IPS DF 4.7 (cell line): ENCODE results near the gene PMVK.

Experiments
- DNase-seq: peaks from one replicate; pipeline ENCODE4 v3.0.0-alpha.2; 2013; ENCODE audit warnings: low spot score; ENCODE audit errors: extremely low read depth

Gene PMVK

GRCh38 chr1:154967331-154967950 is 30.9 kb upstream of the PMVK start:
- DNase-seq = no peak

GRCh38 chr1:154966111-154966510 is 29.6 kb upstream of the PMVK start:
- no peak for DNase-seq

GRCh38 chr1:154964359-154964758 is 27.8 kb upstream of the PMVK start:
- no peak for DNase-seq

- no peak for DNase-seq
Observed at GRCh38 chr1:154963643-154964042, 27.1 kb upstream of the PMVK start.

- no peak for DNase-seq
Observed at GRCh38 chr1:154962795-154963330, 26.3 kb upstream of the PMVK start.

GRCh38 chr1:154962156-154962749 is 25.7 kb upstream of the PMVK start:
- DNase-seq = no peak

- no peak for DNase-seq
Observed at GRCh38 chr1:154961207-154962155, 25.0 kb upstream of the PMVK start, which contains the start of gene PYGO2. Gene PYGO2 (minus strand): TSS chr1:154961782. CDS start chr1:154961576, 206 bp downstream.

GRCh38 chr1:154960446-154961136 is 24.1 kb upstream of the PMVK start:
- no peak for DNase-seq

GRCh38 chr1:154959426-154959780 is 22.9 kb upstream of the PMVK start:
- DNase-seq = no peak

GRCh38 chr1:154958681-154959425 is 22.3 kb upstream of the PMVK start:
- DNase-seq = no peak

- no peak for DNase-seq
Observed at GRCh38 chr1:154958036-154958435, 21.5 kb upstream of the PMVK start.

GRCh38 chr1:154957091-154957657 is 20.7 kb upstream of the PMVK start:
- no peak for DNase-seq

- no peak for DNase-seq
Observed at GRCh38 chr1:154956544-154956941, 20.0 kb upstream of the PMVK start.

GRCh38 chr1:154955718-154956543 is 19.4 kb upstream of the PMVK start, which contains the start of gene PBXIP1:
Gene PBXIP1 (minus strand): TSS chr1:154956099. CDS start chr1:154953721, 2,378 bp downstream.
- no peak for DNase-seq

GRCh38 chr1:154955039-154955717 is 18.7 kb upstream of the PMVK start:
- no peak for DNase-seq

- no peak for DNase-seq
Observed at GRCh38 chr1:154954541-154954940, 18.0 kb upstream of the PMVK start.

GRCh38 chr1:154953611-154954038 is 17.1 kb upstream of the PMVK start:
- no peak for DNase-seq

- no peak for DNase-seq
Observed at GRCh38 chr1:154952664-154953063, 16.1 kb upstream of the PMVK start.
